DND-41 (cell line): ENCODE data around the gene INPP5B.
"Not testable (repeated sequence)": the region's sequence is repeated elsewhere in the genome, so short reads cannot be mapped to it uniquely, and the experiment has no call there.

Source experiments
- CTCF ChIP-seq: IDR thresholded peaks from 2 replicates; pipeline ENCODE4 v1.5.1; 2012; ENCODE audit warnings: borderline replicate concordance, low read length, moderate library complexity, mild to moderate bottlenecking; ENCODE audit not compliant: poor library complexity, severe bottlenecking; ENCODE audit errors: extremely low read depth
- EZH2 ChIP-seq: IDR thresholded peaks from 3 replicates; pipeline ENCODE4 v1.6.1; 2012; ENCODE audit warnings: borderline replicate concordance, low read depth, mild to moderate bottlenecking, moderate library complexity, low read length, inconsistent platforms; ENCODE audit not compliant: severe bottlenecking

- TF ChIP-seq CTCF, EZH2: not testable (repeated sequence)
Observed at GRCh38 chr1:37936760-37937159, 10.1 kb downstream of the INPP5B start.
